Tibial nerve (tissue), 4 donors: ENCODE data around the gene LATS2.

Source experiments
- EP300 ChIP-seq, 2 donors: sonication (generic); formaldehyde crosslinking; IDR thresholded peaks; one replicate each; pipeline ENCODE4 v1.6.1; 2017; ENCODE audit warnings: antibody characterized with exemption in 2 of 2, mild to moderate bottlenecking in 1 of 2
- POLR2A ChIP-seq, 2 donors: fragments of 450-650 bp; IDR thresholded peaks; one replicate each; pipeline ENCODE4 v1.6.1; 2017; ENCODE audit warnings: antibody characterized with exemption in 2 of 2, mild to moderate bottlenecking in 2 of 2, moderate library complexity in 2 of 2
- TF ChIP-seq, protein P1 (sequence below), 5 experiments: fragments of 200-600 bp in 3 of 5; fragments of 450-650 bp in 2 of 5; sonication (generic) in 3 of 5; IDR thresholded peaks; one replicate each; pipeline ENCODE4 v1.5.1; 2016 to 2019; ENCODE audit warnings: antibody characterized with exemption in 5 of 5, mild to moderate bottlenecking in 3 of 5, moderate library complexity in 2 of 5

DNA sequence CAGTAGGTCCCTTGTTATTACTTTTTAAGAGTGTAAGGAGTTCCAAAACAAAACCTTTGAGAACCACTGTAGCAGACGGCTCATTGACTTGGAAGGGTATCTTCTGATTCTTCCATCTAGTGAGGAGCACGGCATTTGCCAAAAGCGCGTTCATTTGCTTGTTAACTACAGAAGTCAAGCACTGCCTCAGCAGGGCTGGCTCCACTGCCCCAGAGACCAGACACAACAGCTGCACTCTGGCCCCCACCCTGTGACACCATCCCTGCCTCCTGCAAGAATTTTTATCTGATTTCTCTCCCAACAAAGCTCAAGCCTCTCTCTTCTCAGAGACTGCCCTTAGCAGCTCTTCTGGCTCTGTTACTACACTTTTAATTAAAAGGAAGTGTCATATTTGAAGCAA lies 138.1 kb downstream of the LATS2 start:
- TF ChIP-seq, protein P1, sequence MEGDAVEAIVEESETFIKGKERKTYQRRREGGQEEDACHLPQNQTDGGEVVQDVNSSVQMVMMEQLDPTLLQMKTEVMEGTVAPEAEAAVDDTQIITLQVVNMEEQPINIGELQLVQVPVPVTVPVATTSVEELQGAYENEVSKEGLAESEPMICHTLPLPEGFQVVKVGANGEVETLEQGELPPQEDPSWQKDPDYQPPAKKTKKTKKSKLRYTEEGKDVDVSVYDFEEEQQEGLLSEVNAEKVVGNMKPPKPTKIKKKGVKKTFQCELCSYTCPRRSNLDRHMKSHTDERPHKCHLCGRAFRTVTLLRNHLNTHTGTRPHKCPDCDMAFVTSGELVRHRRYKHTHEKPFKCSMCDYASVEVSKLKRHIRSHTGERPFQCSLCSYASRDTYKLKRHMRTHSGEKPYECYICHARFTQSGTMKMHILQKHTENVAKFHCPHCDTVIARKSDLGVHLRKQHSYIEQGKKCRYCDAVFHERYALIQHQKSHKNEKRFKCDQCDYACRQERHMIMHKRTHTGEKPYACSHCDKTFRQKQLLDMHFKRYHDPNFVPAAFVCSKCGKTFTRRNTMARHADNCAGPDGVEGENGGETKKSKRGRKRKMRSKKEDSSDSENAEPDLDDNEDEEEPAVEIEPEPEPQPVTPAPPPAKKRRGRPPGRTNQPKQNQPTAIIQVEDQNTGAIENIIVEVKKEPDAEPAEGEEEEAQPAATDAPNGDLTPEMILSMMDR (IDR thresholded peaks at IDR 0.05) = no peak
- TF ChIP-seq POLR2A (IDR thresholded peaks at IDR 0.05) (no peak), EP300 (IDR thresholded peaks at IDR 0.05) (no peak)
